ENCODE data around the gene CCDC80. TPM values are rescaled to one million over a fixed set of nuclear protein-coding genes. Genes with fewer than 3 reads are reported as not detected.
"Not testable (repeated sequence)": the region's sequence is repeated elsewhere in the genome, so short reads cannot be mapped to it uniquely, and the experiment has no call there.

CCDC80 gene
- total RNA-seq, 3 donors from 2014 or later: 5.9 to 58.7 (median 53.2) TPM

- ATAC-seq (no peak), DNase-seq (no peak)
- no peak overlapping the region for H3K4me3 ChIP-seq
- intact Hi-C loops (cut with DNase I, micrococcal nuclease): no loop called here
- no peaks in the 10 kb centered on the region for H3K9me3 ChIP-seq
- TF ChIP-seq, protein P1, sequence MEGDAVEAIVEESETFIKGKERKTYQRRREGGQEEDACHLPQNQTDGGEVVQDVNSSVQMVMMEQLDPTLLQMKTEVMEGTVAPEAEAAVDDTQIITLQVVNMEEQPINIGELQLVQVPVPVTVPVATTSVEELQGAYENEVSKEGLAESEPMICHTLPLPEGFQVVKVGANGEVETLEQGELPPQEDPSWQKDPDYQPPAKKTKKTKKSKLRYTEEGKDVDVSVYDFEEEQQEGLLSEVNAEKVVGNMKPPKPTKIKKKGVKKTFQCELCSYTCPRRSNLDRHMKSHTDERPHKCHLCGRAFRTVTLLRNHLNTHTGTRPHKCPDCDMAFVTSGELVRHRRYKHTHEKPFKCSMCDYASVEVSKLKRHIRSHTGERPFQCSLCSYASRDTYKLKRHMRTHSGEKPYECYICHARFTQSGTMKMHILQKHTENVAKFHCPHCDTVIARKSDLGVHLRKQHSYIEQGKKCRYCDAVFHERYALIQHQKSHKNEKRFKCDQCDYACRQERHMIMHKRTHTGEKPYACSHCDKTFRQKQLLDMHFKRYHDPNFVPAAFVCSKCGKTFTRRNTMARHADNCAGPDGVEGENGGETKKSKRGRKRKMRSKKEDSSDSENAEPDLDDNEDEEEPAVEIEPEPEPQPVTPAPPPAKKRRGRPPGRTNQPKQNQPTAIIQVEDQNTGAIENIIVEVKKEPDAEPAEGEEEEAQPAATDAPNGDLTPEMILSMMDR (IDR thresholded peaks at IDR 0.05): no peak
- H3K36me3 ChIP-seq (ENCODE audit: low read depth): peaks cover 6% of the 10 kb centered on the region
- peaks cover 8% of the 10 kb centered on the region for H3K4me1 ChIP-seq (ENCODE audit: low read depth)
Measured at GRCh38 chr3:112564940-112565305, 76.0 kb downstream of the CCDC80 start.

GRCh38 chr3:112564247-112564939, 76.5 kb downstream of the CCDC80 start:
- peaks cover 13% of the 10 kb centered on the region for H3K4me1 ChIP-seq (ENCODE audit: low read depth)
- H3K36me3 ChIP-seq (ENCODE audit: low read depth); H3K9me3 ChIP-seq; ATAC-seq; DNase-seq; intact Hi-C loops (cut with DNase I, micrococcal nuclease); H3K4me3 ChIP-seq: not testable (repeated sequence)

DNA sequence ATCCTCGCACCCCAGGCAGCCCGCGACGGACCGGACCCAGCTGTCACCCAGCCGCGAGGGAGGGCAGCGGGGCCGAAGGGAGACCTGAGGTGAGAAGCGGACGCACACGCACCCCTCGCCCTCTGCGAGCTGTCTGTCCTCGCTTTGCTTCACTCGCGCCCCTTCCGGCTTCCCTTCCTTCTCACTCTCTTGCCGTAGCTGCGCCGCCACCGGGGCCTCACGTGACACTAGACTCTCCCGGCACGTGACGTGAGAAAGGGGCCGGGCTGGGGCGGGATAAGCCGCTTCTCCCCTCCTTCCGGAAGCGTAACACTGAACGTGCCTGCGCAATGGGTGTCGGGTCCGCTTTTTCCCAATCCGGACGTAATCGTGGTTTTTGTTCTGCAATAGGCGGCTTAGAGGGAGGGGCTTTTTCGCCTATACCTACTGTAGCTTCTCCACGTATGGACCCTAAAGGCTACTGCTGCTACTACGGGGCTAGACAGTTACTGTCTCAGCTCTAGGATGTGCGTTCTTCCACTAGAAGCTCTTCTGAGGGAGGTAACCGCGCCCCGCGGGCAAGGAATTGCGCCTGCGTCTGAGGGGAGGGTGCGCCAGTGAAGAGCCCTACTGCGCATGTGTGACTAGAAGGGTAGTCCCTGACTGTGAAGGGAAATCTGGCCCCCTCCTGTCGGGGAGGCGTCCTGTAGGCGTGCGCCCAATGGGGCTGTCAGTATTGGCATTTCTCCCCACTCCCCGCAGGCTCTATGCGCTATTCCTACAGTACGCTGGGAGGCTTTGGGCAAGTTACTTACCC, 79.0 kb downstream of the CCDC80 start, which contains the start of the genes ATG3 and SLC35A5:
Gene ATG3 (minus strand): TSS at position 229 of the 796 bp plus-strand sequence. CDS start 434 bp downstream, outside the sequence.
Gene SLC35A5 (plus strand): TSS at position 312 of the 796 bp plus-strand sequence. CDS start 1,359 bp downstream, outside the sequence.
- peak; percentile 99 for DNase-seq
- intact Hi-C loops (cut with DNase I, micrococcal nuclease): no loop called here
- H3K36me3 ChIP-seq (ENCODE audit: low read depth): peaks cover 6% of the 10 kb centered on the region
- no peaks in the 10 kb centered on the region for H3K9me3 ChIP-seq
- peak within 1 kb of the TSS; percentile 83 for H3K4me3 ChIP-seq
- peaks cover 18% of the 10 kb centered on the region for H3K4me1 ChIP-seq (ENCODE audit: low read depth)
- TF ChIP-seq, protein P1 (IDR thresholded peaks at IDR 0.05): no peak
- peak; percentile 96 for ATAC-seq

DNA sequence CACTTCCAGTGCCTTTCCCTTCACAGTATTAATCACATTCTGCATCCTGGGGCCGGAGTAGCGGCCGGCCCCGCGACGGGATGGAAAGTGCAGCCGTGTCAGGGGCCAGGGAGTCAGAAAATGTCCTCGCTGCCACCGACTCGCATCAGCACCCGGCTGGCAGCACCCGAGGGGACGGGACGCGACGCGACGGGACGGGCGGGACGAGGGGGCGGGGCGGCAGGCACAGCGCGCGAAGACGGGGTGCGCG, 79.5 kb downstream of the CCDC80 start:
- ATAC-seq (peak; percentile 77), DNase-seq (no peak)
- Histone ChIP-seq H3K9me3 (no peaks in the 10 kb centered on the region), H3K4me3 (peak overlapping the region; percentile 83), H3K36me3 (ENCODE audit: low read depth) (peaks cover 6% of the 10 kb centered on the region), H3K4me1 (ENCODE audit: low read depth) (peaks cover 18% of the 10 kb centered on the region)
- TF ChIP-seq, protein P1 (IDR thresholded peaks at IDR 0.05): no peak
- intact Hi-C loops (cut with DNase I, micrococcal nuclease): no loop called here

GRCh38 chr3:112560721-112561483, 80.0 kb downstream of the CCDC80 start:
- H3K4me1 ChIP-seq (ENCODE audit: low read depth): peaks cover 20% of the 10 kb centered on the region
- peak overlapping the region; percentile 83 for H3K4me3 ChIP-seq

More at GRCh38 chr3:112560721-112561483, 80.0 kb downstream of the CCDC80 start:
- TF ChIP-seq, protein P1 (IDR thresholded peaks at IDR 0.05): no peak
- intact Hi-C loops (cut with DNase I, micrococcal nuclease): no loop called here
- Histone ChIP-seq H3K9me3 (no peaks in the 10 kb centered on the region), H3K36me3 (ENCODE audit: low read depth) (peaks cover 6% of the 10 kb centered on the region)
- DNase-seq: peak; percentile 74 to 80 (median 75)
- peak; percentile 56 for ATAC-seq
